Right lobe of liver (tissue), 6 donors: ENCODE data around the gene IFFO2. TPM values are rescaled to one million over a fixed set of nuclear protein-coding genes. Genes with fewer than 3 reads are reported as not detected.

Source experiments
- ATAC-seq, 4 donors: fragments of 200-7000 bp; cut with Tn5 transposase; one replicate each; pipeline ENCODE4 v1.9.1; 2020; ENCODE audit warnings: mild to moderate bottlenecking in 4 of 4, moderate library complexity in 4 of 4
- DNase-seq, 3 donors: peaks; one replicate each; pipeline ENCODE4 v3.0.0-alpha.2; 2020
- H3K27ac ChIP-seq, 3 donors: fragments of 200-600 bp; one replicate each; pipeline ENCODE4 v1.8.0; 2022
- H3K27me3 ChIP-seq, 2 donors: fragments of 200-600 bp; one replicate each; pipeline ENCODE4 v1.8.0; 2022
- H3K36me3 ChIP-seq, 4 donors: fragments of 200-600 bp; sonication (generic) in 1 of 4; one replicate each; pipeline versions ENCODE4 v1.5.1 to v1.8.0; 2017 to 2022; ENCODE audit warnings: control low read depth in 1 of 4
- H3K4me1 ChIP-seq, 4 donors: fragments of 200-600 bp; sonication (generic) in 1 of 4; one replicate each; pipeline versions ENCODE4 v1.5.1 to v1.8.0; 2017 to 2022; ENCODE audit warnings: control low read depth in 1 of 4
- H3K4me3 ChIP-seq, 3 donors: fragments of 200-600 bp; one replicate each; pipeline ENCODE4 v1.8.0; 2022
- H3K9me3 ChIP-seq, 4 donors: fragments of 200-600 bp; sonication (generic) in 1 of 4; one replicate each; pipeline versions ENCODE4 v1.5.1 to v1.8.0; 2017 to 2022; ENCODE audit warnings: control low read depth in 1 of 4
- CTCF ChIP-seq, 4 donors: fragments of 200-600 bp in 3 of 4; fragments of 450-650 bp in 1 of 4; IDR thresholded peaks; one replicate each; pipeline versions ENCODE4 v1.5.1 to v1.8.0; 2016 to 2022; ENCODE audit warnings: antibody characterized with exemption in 4 of 4, mild to moderate bottlenecking in 2 of 4
- POLR2A ChIP-seq: fragments of 450-650 bp; IDR thresholded peaks from one replicate; pipeline ENCODE4 v1.6.1; 2017; ENCODE audit warnings: antibody characterized with exemption, mild to moderate bottlenecking
- WGBS: methylation state at CpG from one replicate; pipeline ENCODE4 v1.1.6; 2018; ENCODE audit warnings: low coverage, low lambda C conversion rate; ENCODE audit not compliant: insufficient coverage; ENCODE audit errors: missing lambda C conversion rate; 5-methylcytosine and 5-hydroxymethylcytosine counted together
- intact Hi-C, 2 donors: fragments of 100-400 bp; cut with DNase I; formaldehyde crosslinking; loops; one replicate each; pipeline versions ENCODE4 v1.11.2 to v1.14.1; 2022
- total RNA-seq, 6 experiments: library from RNA; depleted of rRNA in 2 of 6; stranded (reverse); fragments of >200 nt in 2 of 6; fragmentation: NEBNext Ultra II Directional in 3 of 6; extraction: Animal tissue kit (Norgen Biotek cat#: 25700) in 3 of 6; gene quantifications; one replicate each; pipeline versions ENCODE4 v1.1.0 to v1.2.4, GENCODE V29; 2016 to 2023
- donor health status: DM: no; HTN: yes; CAD: no.
- donor health status: DM: no; HTN: no; CAD: no.
- donor health status: DM: no; HTN: no; CAD: no.
- donor health status: DM: no; HTN: yes; CAD: no.
- donor health status: DM: no; HTN: yes; CAD: no.

Gene IFFO2
- total RNA-seq, 6 experiments from 2014 or later = 2.9 to 12.7 (median 7.2) TPM

GRCh38 chr1:18957136-18957521, 653 bp upstream of the IFFO2 start:
- DNase-seq = no peak
- TF ChIP-seq POLR2A (no peak), CTCF (IDR thresholded peaks at IDR 0.05) (no peak)
- Histone ChIP-seq H3K4me1 (peaks cover 0 to 31% (median 8%) of the 10 kb centered on the region in 4 donors), H3K36me3 (no peaks in the 10 kb centered on the region), H3K27ac (no peak overlapping the region), H3K27me3 (no peaks in the 10 kb centered on the region), H3K9me3 (no peaks in the 10 kb centered on the region), H3K4me3 (peak overlapping the region; percentile 67 to 87 (median 78))
- intact Hi-C loops = loop anchor here in 1 of 2 donors (10.0 kb wide), 1 partner anchor 48 kb away; no protein-coding TSS in a partner anchor
- ATAC-seq = peak in 1 of 4 donors; percentile 0
- WGBS = no CpG with 5 or more reads among the region's 27 CpGs

GRCh38 chr1:18955441-18956192, 859 bp downstream of the IFFO2 start:
- Histone ChIP-seq H3K27ac (peak overlapping the region; percentile 26 to 88 (median 47)), H3K36me3 (no peaks in the 10 kb centered on the region), H3K4me3 (peak overlapping the region; percentile 67 to 87 (median 78)), H3K27me3 (no peaks in the 10 kb centered on the region), H3K4me1 (peaks cover 0 to 43% (median 16%) of the 10 kb centered on the region in 4 donors), H3K9me3 (no peaks in the 10 kb centered on the region)
- DNase-seq (peak; percentile 57 to 77 (median 64)), ATAC-seq (peak; percentile 10 to 31 (median 24))
- peak; percentile 8 to 40 (median 24) for TF ChIP-seq CTCF (IDR thresholded peaks at IDR 0.05)
- no peak for TF ChIP-seq POLR2A
- 3% methylated on average over 6 of the region's 90 CpGs for WGBS
- intact Hi-C loops = loop anchor here in 1 of 2 donors (10.0 kb wide), 1 partner anchor 49 kb away; no protein-coding TSS in a partner anchor

- Histone ChIP-seq H3K4me1 (peaks cover 0 to 48% (median 18%) of the 10 kb centered on the region in 4 donors), H3K27me3 (no peaks in the 10 kb centered on the region), H3K36me3 (no peaks in the 10 kb centered on the region), H3K27ac (peak overlapping the region in 2 of 3 donors; percentile 47 to 88), H3K4me3 (peak overlapping the region; percentile 67 to 87 (median 78)), H3K9me3 (no peaks in the 10 kb centered on the region)
- intact Hi-C loops = loop anchor here in 1 of 2 donors (10.0 kb wide), 1 partner anchor 50 kb away; no protein-coding TSS in a partner anchor
- no peak for DNase-seq
- TF ChIP-seq POLR2A (no peak), CTCF (IDR thresholded peaks at IDR 0.05) (no peak)
- WGBS = 24% methylated on average over 6 of the region's 6 CpGs
- ATAC-seq = no peak
These were observed 1.4 kb downstream of the IFFO2 start for GRCh38 chr1:18955131-18955440.

GRCh38 chr1:18954270-18955071, 2.0 kb downstream of the IFFO2 start:
- H3K27ac ChIP-seq = peak overlapping the region in 2 of 3 donors; percentile 47 to 88
- ATAC-seq = no peak
- H3K27me3 ChIP-seq = no peaks in the 10 kb centered on the region
- H3K4me3 ChIP-seq = peak overlapping the region; percentile 67 to 87 (median 78)
- no peaks in the 10 kb centered on the region for H3K36me3 ChIP-seq
- intact Hi-C loops = loop anchor here in 1 of 2 donors (10.0 kb wide), 1 partner anchor 50 kb away; no protein-coding TSS in a partner anchor
- H3K4me1 ChIP-seq = peaks cover 0 to 54% (median 21%) of the 10 kb centered on the region in 4 donors
- no peaks in the 10 kb centered on the region for H3K9me3 ChIP-seq
- 40% methylated on average over 2 of the region's 7 CpGs for WGBS
- TF ChIP-seq POLR2A (no peak), CTCF (IDR thresholded peaks at IDR 0.05) (no peak)
- no peak for DNase-seq
